ENCODE measurements around the gene FMC1.

GRCh38 chr7:139359366-139360209, 18.5 kb downstream of the FMC1 start, which contains the start of gene LUC7L2:
- no peak for TF ChIP-seq EZH2 (IDR thresholded peaks at IDR 0.05; ENCODE audit: borderline replicate concordance)
- no peak for TF ChIP-seq CTCF (IDR thresholded peaks at IDR 0.05; ENCODE audit: poor library complexity)
- TF ChIP-seq EZH2phosphoT487 (IDR thresholded peaks at IDR 0.05; ENCODE audit: low read depth, severe bottlenecking, unreplicated experiment): no peak
